HG02970 (cell line): ENCODE data around the gene DDX6.
"Not testable (repeated sequence)": the region's sequence is repeated elsewhere in the genome, so short reads cannot be mapped to it uniquely, and the experiment has no call there.

ENCODE experiments used
- ATAC-seq: cut with Tn5 transposase; IDR thresholded peaks from one replicate; pipeline ENCODE4 v1.9.1; 2021; ENCODE audit warnings: mild to moderate bottlenecking, moderate library complexity, moderate number of reproducible peaks; ENCODE audit not compliant: unreplicated experiment, low FRiP score

DDX6 gene, protein sequence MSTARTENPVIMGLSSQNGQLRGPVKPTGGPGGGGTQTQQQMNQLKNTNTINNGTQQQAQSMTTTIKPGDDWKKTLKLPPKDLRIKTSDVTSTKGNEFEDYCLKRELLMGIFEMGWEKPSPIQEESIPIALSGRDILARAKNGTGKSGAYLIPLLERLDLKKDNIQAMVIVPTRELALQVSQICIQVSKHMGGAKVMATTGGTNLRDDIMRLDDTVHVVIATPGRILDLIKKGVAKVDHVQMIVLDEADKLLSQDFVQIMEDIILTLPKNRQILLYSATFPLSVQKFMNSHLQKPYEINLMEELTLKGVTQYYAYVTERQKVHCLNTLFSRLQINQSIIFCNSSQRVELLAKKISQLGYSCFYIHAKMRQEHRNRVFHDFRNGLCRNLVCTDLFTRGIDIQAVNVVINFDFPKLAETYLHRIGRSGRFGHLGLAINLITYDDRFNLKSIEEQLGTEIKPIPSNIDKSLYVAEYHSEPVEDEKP

DNA sequence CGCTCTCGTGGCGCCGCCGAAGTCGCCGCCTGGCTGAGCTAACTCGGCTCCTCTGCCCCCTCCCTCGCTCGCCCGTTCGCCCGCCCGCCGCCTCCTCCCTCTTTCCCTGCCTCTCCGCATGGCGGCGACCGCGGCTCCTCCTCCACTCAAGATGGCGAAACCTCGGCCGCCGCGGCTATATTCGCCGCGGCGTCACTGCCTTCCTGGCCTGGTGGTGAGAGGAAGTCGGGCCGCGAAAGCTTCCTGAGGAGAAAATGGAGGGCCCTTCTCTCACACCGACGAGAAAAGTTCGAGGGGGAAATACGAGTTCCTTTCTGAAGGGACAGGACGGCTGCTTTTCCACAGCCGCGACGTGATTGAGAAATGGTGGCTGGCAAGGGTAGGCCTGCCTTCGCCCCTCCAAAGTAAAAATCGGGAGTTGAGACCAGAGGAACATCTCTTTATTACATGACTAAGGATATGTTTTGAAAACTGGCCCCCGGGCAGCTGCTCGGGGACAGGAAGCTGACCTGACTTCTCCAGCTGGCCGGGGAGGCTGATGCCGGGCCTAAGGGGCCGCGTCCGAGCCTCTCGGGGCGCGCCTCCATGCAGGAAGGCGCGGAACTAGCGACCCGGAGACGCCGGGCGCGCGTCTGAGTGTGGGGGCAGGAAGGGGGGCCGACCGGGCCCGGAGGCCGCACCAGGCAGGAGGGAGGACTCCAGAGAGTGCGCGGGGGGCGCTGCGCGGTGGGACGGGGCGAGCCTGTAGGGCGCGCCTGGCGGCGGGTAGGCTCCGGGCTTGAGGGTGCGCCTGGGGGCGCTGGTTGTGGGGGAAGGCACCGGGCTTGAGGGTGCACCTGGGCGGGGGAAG lies at the start of gene DDX6:
Gene DDX6, minus strand, starts transcription at position 54 of the 850 bp plus-strand sequence. CDS start 4,913 bp downstream, outside the sequence.
- ATAC-seq, result peak; percentile 46

DNA sequence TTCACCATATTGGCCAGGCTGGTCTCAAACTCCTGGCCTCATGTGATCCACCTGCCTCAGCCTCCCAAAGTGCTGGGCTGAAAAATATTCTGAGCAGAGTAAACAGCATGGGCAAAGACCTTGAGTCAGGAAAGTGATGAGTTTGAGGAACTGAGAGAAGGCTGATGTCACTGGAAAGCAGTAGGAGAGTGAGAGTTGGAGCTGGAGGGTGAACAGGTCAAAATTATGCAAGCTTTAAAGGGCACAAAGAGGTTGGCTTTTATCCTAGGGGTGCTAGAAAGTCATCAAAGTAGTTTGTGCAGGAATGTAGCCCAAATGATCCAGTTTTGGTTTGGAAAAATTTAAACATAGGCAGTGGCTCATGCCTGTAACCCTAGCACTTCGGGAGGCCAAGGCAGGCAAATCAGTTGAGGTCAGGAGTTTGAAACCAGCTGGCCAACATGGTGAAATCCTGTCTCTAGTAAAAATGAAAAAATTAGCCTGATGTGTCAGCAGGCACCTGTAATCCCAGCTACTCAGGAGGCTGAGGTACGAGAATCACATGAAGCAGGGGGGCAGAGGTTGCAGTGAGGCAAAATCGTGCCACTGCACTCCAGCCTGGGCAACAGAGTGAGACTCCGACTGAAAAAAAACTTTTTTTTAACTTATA lies 48.1 kb upstream of the DDX6 start:
- peak; percentile 59 for ATAC-seq

DNA sequence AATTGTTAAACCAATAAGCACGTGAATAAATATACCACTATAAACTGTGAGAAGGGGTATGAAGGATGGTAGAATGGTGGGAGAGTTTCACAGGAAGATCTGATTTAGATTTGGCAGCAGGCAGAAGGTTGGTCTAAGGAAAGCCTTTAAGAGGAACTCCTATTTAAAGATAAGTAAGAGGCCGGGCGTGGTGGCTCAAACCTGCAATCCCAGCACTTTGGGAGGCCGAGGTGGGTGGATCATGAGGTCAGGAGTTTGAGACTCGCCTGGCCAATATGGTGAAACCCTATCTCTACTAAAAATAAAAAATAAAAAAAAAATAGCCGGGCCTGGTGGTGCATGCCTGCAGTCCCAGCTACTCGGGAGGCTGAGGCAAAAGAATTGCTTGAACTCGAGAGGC lies 46.9 kb upstream of the DDX6 start:
- ATAC-seq, result no peak

DNA sequence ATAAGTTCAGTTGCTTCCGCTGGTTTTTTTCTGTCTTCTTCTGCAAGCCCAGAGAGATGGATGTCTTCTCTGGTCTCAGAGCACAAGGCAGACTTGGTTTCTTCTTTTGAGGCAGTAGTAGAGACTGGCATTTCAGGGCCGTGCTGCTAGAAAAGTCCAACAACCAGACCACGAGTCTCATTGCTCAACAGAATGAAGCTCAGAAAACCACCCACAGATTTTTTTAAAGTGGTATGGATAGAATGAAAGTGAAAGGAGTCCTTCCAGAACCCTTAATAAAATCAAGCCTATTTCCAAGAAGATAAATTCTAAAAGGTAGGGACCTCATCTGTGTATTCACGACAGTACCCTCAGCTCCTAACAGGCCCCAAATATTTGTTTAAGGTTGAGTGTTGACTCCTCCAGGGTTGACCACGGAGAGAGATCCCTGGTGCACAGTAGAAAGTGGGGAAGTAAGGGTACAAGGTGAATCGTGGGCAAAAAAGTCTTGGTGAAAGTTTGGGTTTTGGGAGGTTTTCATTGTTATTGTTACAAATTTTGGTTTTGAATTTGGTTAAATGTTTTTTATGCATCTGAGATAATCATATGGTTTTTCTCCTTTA lies 43.6 kb upstream of the DDX6 start:
- ATAC-seq, result no peak

DNA sequence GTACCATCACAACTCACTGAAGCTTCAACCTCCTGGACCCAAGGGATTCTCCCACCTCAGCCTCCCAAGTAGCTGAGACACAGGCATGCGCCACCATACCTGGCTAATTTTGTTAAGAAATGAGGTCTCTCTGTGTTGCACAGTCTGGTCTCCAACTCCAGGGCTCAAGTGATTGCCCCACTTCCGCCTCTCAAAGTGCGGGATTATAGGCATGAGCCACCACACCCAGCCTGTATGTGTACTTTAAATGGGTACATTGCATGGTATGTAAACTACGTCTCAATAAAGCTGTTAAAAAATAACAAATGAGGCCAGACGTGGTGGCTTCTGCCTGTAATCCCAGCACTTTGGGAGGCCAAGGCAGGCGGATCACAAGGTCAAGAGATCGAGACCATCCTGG lies 36.2 kb upstream of the DDX6 start:
- ATAC-seq, result no peak

DNA sequence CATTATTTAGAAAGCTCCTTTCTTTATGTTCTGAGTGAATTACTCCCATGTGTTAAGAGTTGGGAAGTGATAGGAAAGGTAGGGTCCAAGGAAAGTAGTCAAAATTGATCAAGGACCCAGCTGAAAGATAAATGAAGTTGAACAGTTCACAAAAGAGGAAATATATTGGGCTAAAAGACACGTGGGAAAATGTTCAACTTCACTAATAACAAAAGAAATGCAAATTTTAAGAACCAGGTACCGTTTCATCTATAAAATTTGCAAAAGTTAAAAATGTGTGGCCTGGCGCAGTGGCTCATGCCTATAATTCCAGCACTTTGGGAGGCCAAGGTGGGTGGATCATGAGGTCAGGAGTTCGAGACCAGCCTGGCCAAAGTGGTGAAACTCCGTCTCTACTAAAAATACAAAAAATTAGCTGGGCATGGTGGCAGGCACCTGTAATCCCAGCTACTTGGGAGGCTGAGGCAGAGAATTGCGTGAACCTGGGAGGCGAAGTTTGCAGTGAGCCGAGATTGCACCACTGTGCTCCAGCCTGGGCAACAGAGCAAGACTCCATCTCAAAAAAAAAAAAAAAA lies 32.1 kb upstream of the DDX6 start:
- ATAC-seq, result not testable (repeated sequence)

DNA sequence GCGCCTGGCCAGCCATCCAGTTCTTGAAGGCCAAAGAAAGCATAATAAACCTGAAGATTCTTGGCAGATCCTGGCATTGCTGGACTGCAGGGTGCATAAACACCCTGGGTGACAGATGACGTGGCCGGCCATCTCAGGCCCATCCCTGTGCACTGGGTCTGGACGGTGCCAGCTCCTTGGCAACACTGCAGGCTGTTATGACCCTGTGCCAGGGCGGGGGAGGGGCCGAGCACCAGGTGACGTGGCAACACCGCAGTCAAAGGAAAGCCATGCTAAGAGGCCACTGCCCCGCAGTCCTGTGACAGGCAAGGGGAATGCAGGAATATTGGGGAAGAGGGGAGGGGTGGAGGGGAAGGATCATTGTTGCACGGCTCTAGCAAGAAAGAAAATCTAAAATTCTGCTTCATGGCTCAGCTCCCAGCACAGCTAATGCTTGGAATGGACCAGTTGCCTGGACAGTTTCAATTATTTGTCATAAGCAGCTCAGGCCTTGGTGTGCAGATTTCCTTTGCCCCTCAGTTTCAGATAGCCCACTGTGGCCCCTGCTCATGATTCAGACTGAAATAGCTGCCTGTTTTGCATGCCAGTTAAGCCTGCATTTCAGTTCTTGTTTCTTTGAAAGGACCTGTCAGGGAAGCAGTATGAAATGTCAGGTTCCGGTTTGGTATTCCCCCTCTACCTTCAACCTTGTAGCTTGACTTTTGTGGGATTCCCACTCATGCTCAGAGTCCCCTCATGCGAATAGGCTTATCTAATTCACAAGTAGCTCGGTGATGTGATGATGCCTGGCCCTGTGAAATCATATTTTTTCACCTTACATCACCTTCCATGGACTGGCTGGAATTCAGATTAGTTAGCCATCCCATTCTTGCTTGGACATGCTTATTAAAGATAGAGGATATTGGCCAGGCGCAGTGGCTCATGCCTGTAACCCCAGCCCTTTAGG lies 29.7 kb upstream of the DDX6 start:
- ATAC-seq, result peak; percentile 85

DNA sequence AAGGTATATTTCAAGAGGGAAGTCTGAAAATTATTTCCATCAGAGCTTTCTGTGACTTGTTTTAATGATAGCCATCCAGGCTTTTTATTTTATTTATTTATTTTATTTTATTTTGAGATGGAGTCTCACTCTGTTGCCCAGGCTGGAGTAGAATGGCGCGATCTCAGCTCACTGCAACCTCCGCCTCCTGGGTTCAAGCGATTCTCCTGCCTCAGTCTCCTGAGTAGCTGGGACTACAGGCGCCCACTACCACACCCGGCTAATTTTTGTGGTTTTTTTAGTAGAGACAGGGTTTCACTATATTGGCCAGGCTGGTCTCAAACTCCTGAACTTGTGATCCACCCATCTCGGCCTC lies 29.0 kb upstream of the DDX6 start:
- ATAC-seq, result not testable (repeated sequence)

DNA sequence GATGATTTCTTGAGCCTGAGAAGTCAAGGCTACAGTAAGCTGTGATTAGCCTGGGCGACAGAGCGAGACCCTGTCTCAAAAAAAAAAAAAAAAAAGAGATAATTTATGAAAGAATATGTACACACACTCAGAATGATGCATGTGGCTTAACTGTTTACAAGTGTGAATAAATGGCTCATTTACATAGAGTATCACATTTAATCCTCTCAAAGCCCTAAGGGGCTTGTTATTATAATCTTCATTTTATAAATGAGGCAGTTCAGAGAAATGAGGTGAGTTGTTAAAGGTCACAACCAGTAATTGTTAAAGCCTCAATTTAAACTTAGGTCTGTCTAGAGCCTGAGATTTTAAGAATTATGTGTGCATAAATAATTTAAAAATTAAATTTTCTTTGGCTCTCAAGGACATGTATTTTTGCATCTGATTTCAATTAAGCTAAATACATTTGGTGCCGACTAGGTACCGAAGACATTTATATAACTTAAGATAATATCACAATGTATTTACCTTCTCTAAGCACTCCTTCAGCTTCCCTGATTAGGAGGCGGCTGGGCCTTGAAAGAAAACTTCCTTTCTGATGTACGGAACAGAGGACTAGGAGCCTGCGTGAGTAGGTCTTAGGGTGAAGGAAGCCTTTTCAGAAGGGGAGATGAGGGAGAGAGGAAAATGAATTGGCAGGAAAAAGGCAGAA lies 28.5 kb upstream of the DDX6 start:
- ATAC-seq, result no peak

DNA sequence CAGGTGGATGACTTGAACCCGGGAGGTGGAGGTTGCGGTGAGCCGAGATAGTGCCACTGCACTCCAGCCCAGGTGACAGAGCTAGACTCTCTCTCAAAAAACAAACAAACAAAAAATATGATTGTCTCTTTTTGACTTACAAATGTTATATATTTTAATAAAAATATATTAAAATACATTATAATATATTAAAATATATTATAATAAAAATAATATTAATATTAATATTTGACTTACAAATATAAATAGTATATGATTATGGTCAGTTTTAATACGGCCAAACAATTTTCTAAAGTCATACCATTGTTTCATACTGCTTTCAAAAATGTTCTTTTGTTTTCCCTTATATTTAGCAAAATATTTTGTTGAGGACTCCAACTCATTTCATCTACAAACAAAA lies 27.2 kb upstream of the DDX6 start:
- no peak for ATAC-seq

DNA sequence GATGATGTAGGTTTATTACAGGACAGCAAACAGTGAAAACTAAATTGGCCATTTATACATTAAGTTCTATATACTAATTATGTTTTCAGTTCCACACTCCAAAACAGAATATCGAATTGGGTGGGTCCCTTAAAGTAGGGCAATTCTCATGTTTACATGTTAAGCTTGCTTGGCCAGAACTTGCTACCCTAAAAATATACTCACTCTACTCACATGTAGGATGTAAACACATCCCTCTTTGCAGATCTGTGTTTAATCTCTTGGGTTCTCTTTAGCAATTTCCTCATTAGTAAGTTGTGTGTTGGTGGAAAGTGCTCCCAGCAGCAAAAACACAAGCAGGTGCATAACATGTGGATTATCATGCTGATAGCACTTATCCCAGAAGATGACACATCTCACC lies 22.6 kb upstream of the DDX6 start:
- ATAC-seq, result no peak

DNA sequence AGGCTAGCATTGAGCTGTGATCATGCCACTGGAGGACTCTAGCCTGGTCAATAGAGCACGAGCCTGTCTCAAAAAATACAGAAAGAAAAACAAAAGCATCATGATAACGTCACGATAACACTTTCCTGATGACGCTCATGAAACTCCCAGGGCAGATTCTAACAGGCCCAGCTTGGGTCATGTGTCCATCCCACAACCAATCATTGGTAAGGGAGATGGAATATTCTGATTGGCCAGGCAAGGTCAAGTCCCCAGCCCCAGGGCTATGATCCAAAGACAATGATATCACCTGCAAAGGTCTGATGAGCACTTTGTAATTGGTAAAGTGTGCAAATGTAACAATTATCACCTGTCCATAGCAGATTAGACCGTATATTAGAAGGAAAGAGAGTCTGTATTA lies 21.5 kb upstream of the DDX6 start:
- no peak for ATAC-seq

DNA sequence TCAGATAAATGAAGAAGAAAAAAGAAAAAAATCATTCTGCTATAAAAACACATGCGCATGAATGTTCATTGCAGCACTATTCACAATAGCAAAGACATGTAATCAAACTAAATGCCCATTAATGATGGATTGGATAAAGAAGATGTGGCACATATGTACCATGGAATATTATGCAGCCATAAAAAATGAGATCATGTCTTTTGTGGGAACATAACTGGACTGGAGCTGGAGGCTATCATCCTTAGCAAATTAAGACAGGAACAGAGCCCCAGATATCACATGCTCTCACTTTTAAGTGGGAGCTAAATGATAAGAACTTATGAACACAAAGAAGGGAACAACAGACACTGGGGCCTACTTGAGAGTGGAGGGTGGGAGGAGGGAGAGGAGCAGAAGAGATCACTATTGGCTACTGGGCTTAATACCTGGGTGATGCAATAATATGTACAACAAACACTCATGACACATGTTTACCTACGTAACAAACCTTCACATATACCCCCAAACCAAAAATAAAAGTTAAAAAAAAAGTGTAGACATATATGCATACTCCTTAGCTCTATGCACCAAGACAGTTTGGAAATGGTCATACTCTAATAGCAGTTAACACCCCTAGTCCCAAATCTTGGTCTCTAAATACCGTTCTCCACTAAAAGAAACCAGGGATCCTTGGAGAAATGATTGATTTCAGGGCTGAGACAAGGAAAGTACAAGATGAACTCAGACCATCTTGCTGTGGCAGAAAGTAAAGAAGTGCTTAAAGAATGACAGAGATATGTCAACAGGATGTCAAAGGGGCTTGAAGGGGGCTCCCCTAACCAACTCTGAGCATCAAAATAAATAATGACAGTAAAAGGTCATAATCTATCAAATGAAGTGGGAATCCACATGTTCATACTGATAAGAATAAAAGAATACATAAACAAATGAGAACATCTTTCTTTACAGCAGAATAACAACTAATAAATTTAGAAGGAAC lies 17.1 kb upstream of the DDX6 start:
- ATAC-seq, result no peak

DNA sequence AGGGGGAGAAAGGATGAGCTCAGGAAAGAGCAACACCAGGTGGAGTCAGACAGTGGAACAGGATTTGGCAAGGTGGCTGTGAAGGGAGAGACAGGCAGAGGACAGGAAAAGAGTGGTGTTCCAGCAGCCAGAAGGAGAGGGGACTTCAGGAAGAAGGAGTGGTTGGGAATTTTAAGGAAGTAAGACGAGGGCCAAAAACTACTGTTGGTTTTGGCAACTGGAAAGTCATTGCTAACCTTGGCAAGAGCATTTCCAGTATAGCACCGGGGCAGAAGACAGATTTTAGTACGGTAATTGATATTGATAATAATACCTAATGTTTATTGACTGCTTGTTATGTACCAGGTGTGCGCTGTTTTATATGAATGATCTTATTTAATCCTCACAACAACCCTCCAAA lies 15.4 kb upstream of the DDX6 start:
- ATAC-seq, result no peak

DNA sequence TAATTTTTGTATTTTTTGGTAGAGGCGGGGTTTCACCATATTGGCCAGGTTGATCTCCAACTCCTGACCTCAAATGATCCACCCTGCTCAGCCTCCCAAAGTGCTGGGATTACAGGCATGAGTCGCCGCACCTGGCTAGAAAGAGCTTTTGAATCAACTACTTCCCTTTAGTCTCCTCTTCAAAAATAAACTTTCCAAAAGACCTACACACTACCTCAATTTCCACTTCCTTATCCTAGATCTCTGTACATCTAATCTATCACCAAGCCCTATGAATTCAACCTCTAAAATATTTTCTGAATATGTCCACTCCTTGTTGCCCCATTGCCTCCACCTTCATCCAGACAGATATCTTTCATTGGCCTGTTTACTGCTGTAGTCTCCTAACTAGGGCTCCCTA lies 13.1 kb upstream of the DDX6 start:
- no peak for ATAC-seq

DNA sequence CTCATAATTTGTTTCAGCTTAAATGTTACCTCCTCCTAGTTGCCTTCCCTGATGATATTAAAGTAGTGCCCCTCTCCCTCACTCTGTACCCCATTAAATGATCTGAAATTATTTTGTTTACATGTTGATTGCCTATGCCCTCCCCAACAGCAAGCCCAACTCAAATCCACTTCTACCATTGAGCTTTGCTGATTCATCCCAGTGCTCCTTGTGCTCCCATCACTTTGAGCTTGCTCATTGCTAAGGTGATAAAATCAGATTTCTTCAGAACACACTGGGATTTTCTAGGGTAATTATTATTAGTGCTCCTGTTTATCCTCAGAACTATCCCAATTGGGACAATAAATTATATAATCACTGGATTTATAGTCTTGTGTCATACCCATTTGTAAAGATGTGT lies 8.4 kb upstream of the DDX6 start:
- ATAC-seq, result no peak

DNA sequence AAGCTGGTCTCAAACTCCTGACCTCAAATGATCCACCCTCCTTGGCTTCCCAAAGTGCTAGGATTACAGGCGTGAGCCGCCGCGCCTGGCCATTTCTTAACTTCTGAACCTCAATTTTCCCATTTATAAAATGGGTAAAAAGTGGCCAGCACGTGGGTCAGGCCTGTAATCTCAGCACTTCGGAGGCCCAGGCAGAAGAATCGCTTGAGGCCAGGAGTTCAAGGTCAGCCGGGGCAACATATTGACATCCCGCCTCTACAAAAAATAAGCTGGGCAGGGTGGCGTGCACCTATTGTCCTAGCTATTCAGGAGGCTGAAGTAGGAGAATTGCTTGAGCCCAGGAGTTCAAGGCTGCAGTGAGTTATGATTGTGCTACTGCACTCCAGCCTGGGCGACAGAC lies 6.5 kb upstream of the DDX6 start:
- ATAC-seq, result no peak
